Prostate gland (tissue), 2 donors: ENCODE data around the gene MPHOSPH6. TPM values are rescaled to one million over a fixed set of nuclear protein-coding genes. Genes with fewer than 3 reads are reported as not detected.
"Not testable (repeated sequence)": the region's sequence is repeated elsewhere in the genome, so short reads cannot be mapped to it uniquely, and the experiment has no call there.

Source experiments
- DNase-seq: peaks from one replicate; pipeline ENCODE4 v3.0.0-alpha.2; 2019; ENCODE audit warnings: low spot score
- H3K27ac ChIP-seq, 2 donors: fragments of 200-600 bp; sonication (generic); 2 replicates each; pipeline ENCODE4 v1.5.1; 2017 to 2019
- H3K27me3 ChIP-seq: fragments of 200-600 bp; sonication (generic); replicated peaks from 2 replicates; pipeline ENCODE4 v1.5.1; 2019; ENCODE audit not compliant: insufficient read depth
- H3K36me3 ChIP-seq, 2 donors: fragments of 200-600 bp; sonication (generic); 1 replicate in 1 of 2; 2 replicates in 1 of 2; pipeline versions ENCODE4 v1.5.1 to v1.8.1; 2017 to 2019
- H3K4me1 ChIP-seq: fragments of 200-600 bp; sonication (generic); replicated peaks from 2 replicates; pipeline ENCODE4 v1.5.1; 2019
- H3K4me3 ChIP-seq, 2 donors: fragments of 200-600 bp; sonication (generic); 2 replicates each; pipeline ENCODE4 v1.5.1; 2017 to 2019
- H3K9me3 ChIP-seq: fragments of 200-600 bp; sonication (generic); 2 replicates; pipeline ENCODE4 v1.5.1; 2017
- POLR2A ChIP-seq: fragments of 450-650 bp; IDR thresholded peaks from one replicate; pipeline ENCODE4 v1.6.1; 2016; ENCODE audit warnings: antibody characterized with exemption, mild to moderate bottlenecking
- POLR2AphosphoS5 ChIP-seq: sonication (generic); formaldehyde crosslinking; IDR thresholded peaks from one replicate; pipeline ENCODE4 v1.6.1; 2017; ENCODE audit warnings: antibody characterized with exemption
- WGBS: methylation state at CpG from one replicate; pipeline ENCODE4 v1.1.5; 2018; 5-methylcytosine and 5-hydroxymethylcytosine counted together
- intact Hi-C: fragments of 100-400 bp; cut with DNase I; formaldehyde crosslinking; loops from one replicate; pipeline ENCODE4 v1.14.2; 2022
- total RNA-seq, 2 donors: library from RNA; depleted of rRNA; stranded (reverse); fragments of >200 nt; gene quantifications; one replicate each; pipeline ENCODE4 v1.1.0, GENCODE V29; 2016
- TF ChIP-seq, protein P1 (sequence below), 4 experiments: fragments of 200-600 bp in 2 of 4; fragments of 450-650 bp in 2 of 4; sonication (generic) in 2 of 4; IDR thresholded peaks; 1 replicate in 3 of 4; 2 replicates in 1 of 4; pipeline ENCODE4 v1.5.1; 2016 to 2019; ENCODE audit warnings: antibody characterized with exemption in 4 of 4, mild to moderate bottlenecking in 2 of 4, moderate library complexity in 2 of 4

The MPHOSPH6 gene, protein sequence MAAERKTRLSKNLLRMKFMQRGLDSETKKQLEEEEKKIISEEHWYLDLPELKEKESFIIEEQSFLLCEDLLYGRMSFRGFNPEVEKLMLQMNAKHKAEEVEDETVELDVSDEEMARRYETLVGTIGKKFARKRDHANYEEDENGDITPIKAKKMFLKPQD
- total RNA-seq: 10 to 100 TPM; 23.7 to 23.8 TPM

DNA sequence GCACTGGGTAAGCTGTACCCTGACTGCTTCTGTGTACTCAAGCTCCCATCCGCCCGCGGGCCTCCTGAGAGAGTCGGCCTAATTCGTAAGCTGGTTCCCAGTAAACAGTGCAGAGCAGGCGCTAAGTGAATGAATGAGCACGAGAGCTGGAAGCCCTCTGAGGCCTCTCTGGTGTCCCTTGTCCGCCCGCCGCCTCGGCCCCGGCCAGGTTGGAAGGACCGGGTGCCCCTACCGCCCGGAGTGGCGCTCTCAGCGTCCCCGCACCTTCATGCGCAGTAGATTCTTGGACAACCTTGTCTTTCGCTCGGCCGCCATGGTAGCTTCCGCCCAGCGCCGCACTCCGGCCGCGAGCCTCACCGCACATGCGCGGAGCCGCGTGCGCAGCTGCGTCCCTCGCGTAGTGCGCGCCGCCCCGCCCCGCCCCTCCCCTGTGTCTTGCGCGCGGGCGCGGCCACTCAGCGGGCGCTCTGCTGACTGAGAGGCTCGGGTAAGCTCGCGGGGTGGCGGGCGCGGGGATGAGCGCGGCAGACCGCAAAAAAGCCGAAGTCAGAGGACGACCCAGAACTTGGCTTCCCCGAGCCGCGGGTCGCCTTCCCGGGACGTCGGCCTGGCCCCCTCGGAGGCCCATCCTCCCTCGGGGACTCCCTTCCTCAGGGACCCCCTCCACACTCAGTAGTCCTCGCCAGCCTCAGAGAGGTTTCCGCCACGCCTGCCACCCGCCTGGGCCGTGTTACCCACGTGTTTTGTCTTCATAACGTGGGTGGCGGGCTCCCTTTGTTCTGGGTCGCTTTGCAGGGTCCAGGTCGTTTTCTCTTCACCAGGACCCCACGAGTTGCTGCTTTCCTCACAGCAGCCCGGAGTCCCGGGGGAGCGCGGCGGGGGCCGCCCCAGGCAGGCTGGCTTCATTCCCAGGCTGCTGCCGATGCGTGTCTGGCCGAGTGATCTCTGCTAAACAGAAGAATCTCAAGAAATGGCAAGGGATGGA lies at the start of gene MPHOSPH6:
Gene MPHOSPH6 (minus strand): TSS at position 364 of the 985 bp plus-strand sequence. CDS start 49 bp downstream, at position 315.
- H3K4me1 ChIP-seq: peaks cover 2% of the 10 kb centered on the region
- intact Hi-C loops: no loop called here
- H3K27me3 ChIP-seq: no peaks in the 10 kb centered on the region
- peak within 1 kb of the TSS; percentile 50 to 52 for H3K4me3 ChIP-seq
- no peaks in the 10 kb centered on the region for H3K36me3 ChIP-seq
- TF ChIP-seq POLR2AphosphoS5 (peak; percentile 51), POLR2A (peak; percentile 50)
- TF ChIP-seq, protein P1, sequence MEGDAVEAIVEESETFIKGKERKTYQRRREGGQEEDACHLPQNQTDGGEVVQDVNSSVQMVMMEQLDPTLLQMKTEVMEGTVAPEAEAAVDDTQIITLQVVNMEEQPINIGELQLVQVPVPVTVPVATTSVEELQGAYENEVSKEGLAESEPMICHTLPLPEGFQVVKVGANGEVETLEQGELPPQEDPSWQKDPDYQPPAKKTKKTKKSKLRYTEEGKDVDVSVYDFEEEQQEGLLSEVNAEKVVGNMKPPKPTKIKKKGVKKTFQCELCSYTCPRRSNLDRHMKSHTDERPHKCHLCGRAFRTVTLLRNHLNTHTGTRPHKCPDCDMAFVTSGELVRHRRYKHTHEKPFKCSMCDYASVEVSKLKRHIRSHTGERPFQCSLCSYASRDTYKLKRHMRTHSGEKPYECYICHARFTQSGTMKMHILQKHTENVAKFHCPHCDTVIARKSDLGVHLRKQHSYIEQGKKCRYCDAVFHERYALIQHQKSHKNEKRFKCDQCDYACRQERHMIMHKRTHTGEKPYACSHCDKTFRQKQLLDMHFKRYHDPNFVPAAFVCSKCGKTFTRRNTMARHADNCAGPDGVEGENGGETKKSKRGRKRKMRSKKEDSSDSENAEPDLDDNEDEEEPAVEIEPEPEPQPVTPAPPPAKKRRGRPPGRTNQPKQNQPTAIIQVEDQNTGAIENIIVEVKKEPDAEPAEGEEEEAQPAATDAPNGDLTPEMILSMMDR (IDR thresholded peaks at IDR 0.05): peak in 2 of 4 experiments; percentile 27 to 42
- DNase-seq: peak; percentile 87
- no peaks in the 10 kb centered on the region for H3K9me3 ChIP-seq
- under 1% methylated on average over 72 of the region's 89 CpGs for WGBS
- peak within 1 kb of the TSS; percentile 22 to 70 for H3K27ac ChIP-seq

DNA sequence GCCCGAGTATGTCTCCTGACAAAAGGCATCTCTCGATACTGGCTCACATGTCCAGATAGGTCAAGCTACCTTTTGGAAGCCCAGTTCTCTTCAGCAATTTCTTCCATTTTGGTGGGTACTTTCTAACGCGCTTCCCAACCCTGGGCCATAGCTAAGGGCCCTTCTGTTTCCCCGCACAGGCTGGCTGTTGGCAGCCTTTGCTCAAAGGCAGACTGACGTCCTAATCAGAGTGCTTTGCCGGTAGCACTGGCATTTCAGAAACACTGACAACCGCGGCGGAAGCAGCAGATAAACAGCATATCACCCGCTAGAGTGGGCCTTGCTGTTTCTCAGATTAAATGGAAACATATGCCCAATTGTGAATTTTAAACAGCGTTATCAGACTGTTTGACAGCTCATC lies 49.3 kb upstream of the MPHOSPH6 start:
- H3K27me3 ChIP-seq: no peaks in the 10 kb centered on the region
- no peak for DNase-seq
- no peaks in the 10 kb centered on the region for H3K36me3 ChIP-seq
- no peak overlapping the region for H3K27ac ChIP-seq
- no peaks in the 10 kb centered on the region for H3K9me3 ChIP-seq
- TF ChIP-seq POLR2A: no peak
- TF ChIP-seq, protein P1 (IDR thresholded peaks at IDR 0.05): no peak
- no peak for TF ChIP-seq POLR2AphosphoS5
- intact Hi-C loops: no loop called here
- H3K4me3 ChIP-seq: no peak overlapping the region
- no peaks in the 10 kb centered on the region for H3K4me1 ChIP-seq
- WGBS: 76% methylated on average over 12 of the region's 12 CpGs

GRCh38 chr16:82209314-82209713 lies 39.3 kb upstream of the MPHOSPH6 start:
- WGBS: 75% methylated on average over 9 of the region's 9 CpGs
- H3K4me1 ChIP-seq, H3K36me3 ChIP-seq, H3K4me3 ChIP-seq, intact Hi-C loops, DNase-seq, H3K27ac ChIP-seq, H3K27me3 ChIP-seq, H3K9me3 ChIP-seq: not testable (repeated sequence)

DNA sequence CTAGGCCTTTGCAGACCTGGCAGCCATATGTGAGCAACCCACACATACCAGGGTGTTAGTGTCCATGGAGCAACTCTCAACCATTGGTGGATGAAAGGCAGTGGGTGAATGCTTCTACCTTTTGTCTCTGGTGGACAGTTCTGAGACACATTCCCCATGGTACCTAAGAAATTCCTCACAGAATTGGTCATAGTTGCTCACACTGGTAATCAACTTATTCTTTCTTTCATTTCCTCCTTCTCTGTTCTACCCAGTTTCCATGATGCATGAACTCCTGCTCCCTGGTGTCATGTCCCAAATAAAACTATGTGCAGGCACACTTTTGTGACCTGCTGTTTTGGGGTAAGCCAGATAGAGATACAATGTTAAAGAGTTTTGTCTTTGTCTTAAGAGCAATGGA lies 33.2 kb upstream of the MPHOSPH6 start:
- H3K27ac ChIP-seq: no peak overlapping the region

GRCh38 chr16:82201926-82202325 lies 31.9 kb upstream of the MPHOSPH6 start:
- intact Hi-C loops: no loop called here
- no peaks in the 10 kb centered on the region for H3K4me1 ChIP-seq
- H3K4me3 ChIP-seq: no peak overlapping the region
- H3K36me3 ChIP-seq: no peaks in the 10 kb centered on the region
- WGBS: 64% methylated on average over 1 of the region's 1 CpG
- TF ChIP-seq, protein P1 (IDR thresholded peaks at IDR 0.05): no peak
- TF ChIP-seq POLR2AphosphoS5: no peak
- TF ChIP-seq POLR2A: no peak
- H3K27me3 ChIP-seq: no peaks in the 10 kb centered on the region
- H3K27ac ChIP-seq: no peak overlapping the region
- no peak for DNase-seq
- no peaks in the 10 kb centered on the region for H3K9me3 ChIP-seq

More for the DNA sequence above, 33.2 kb upstream of the MPHOSPH6 start:
- Histone ChIP-seq H3K27me3 (no peaks in the 10 kb centered on the region), H3K36me3 (no peaks in the 10 kb centered on the region), H3K4me3 (no peak overlapping the region), H3K9me3 (no peaks in the 10 kb centered on the region), H3K4me1 (no peaks in the 10 kb centered on the region)
- intact Hi-C loops: no loop called here
- DNase-seq: no peak
- TF ChIP-seq POLR2AphosphoS5: no peak
- no peak for TF ChIP-seq POLR2A
- TF ChIP-seq, protein P1 (IDR thresholded peaks at IDR 0.05): no peak
